HEK293 (cell line): ENCODE measurements around the gene DGUOK.
A peak's percentile ranks its signal among the peaks of the same experiment; 100 is the strongest.

Experiments
- CTCF ChIA-PET: fragments of 350-600 bp; formaldehyde crosslinking; extraction: SDS; loops from one replicate; lab custom pipeline; 2021; ENCODE audit warnings: antibody characterized with exemption; lab: Yijun Ruan, JAX
- POLR2A ChIA-PET: fragments of 300-600 bp; formaldehyde crosslinking; extraction: SDS; loops from one replicate; lab custom pipeline; 2020; ENCODE audit warnings: antibody characterized with exemption, inconsistent platforms; lab: Yijun Ruan, JAX
- H3K27ac ChIP-seq: fragments of 200-500 bp; sonication (Bioruptor generic); 2 replicates; pipeline ENCODE4 v1.5.1; 2014; ENCODE audit warnings: low read depth, low read length, control low read depth, inconsistent platforms; ENCODE audit errors: extremely low read depth
- H3K36me3 ChIP-seq, 2 experiments: fragments of 200-500 bp in 1 of 2; sonication (Bioruptor generic) in 1 of 2; 1 replicate in 1 of 2; 2 replicates in 1 of 2; pipeline ENCODE4 v1.5.1; 2014 to 2017; ENCODE audit warnings: inconsistent platforms in 2 of 2, low read length in 2 of 2; ENCODE audit not compliant: control insufficient read depth in 2 of 2, insufficient read depth in 1 of 2
- H3K4me1 ChIP-seq: fragments of 200-500 bp; sonication (Bioruptor generic); 2 replicates; pipeline ENCODE4 v1.5.1; 2014; ENCODE audit warnings: mild to moderate bottlenecking, low read length, inconsistent platforms; ENCODE audit not compliant: control insufficient read depth, insufficient read depth
- H3K4me3 ChIP-seq: 2 replicates; pipeline ENCODE4 v1.5.1; 2011; ENCODE audit warnings: low read depth, mild to moderate bottlenecking, control low read depth, low read length, moderate library complexity
- H3K9me3 ChIP-seq: fragments of 200-500 bp; sonication (Bioruptor generic); 2 replicates; pipeline ENCODE4 v1.5.1; 2014; ENCODE audit warnings: low read depth, low read length, inconsistent platforms; ENCODE audit not compliant: control insufficient read depth, insufficient read depth
- GLI2 ChIP-seq: fragments of 450-650 bp; formaldehyde crosslinking; IDR thresholded peaks from 2 replicates; pipeline ENCODE4; 2017; ENCODE audit warnings: missing biosample characterization, missing genetic modification characterization, low read depth, borderline replicate concordance
- GLI4 ChIP-seq: fragments of 450-650 bp; formaldehyde crosslinking; IDR thresholded peaks from 2 replicates; pipeline ENCODE4 v1.5.1; 2016; ENCODE audit warnings: missing biosample characterization, missing genetic modification characterization
- PRDM1 ChIP-seq: fragments of 450-650 bp; formaldehyde crosslinking; IDR thresholded peaks from 2 replicates; pipeline ENCODE4; 2016; ENCODE audit warnings: missing biosample characterization, missing genetic modification characterization
- PRDM4 ChIP-seq: fragments of 450-650 bp; formaldehyde crosslinking; IDR thresholded peaks from 2 replicates; pipeline ENCODE4 v1.5.1; 2017; ENCODE audit warnings: missing biosample characterization, missing genetic modification characterization
- RBAK ChIP-seq: fragments of 450-650 bp; formaldehyde crosslinking; IDR thresholded peaks from 2 replicates; pipeline ENCODE4 v1.5.1; 2016; ENCODE audit warnings: missing biosample characterization, missing genetic modification characterization
- YY1 ChIP-seq: fragments of 450-650 bp; formaldehyde crosslinking; IDR thresholded peaks from 2 replicates; pipeline ENCODE4 v1.5.1; 2018; ENCODE audit warnings: missing biosample characterization, missing genetic modification characterization
- ZBTB17 ChIP-seq: fragments of 450-650 bp; formaldehyde crosslinking; IDR thresholded peaks from 2 replicates; pipeline ENCODE4 v1.5.1; 2016; ENCODE audit warnings: missing biosample characterization, missing genetic modification characterization
- ZBTB48 ChIP-seq: fragments of 450-650 bp; formaldehyde crosslinking; IDR thresholded peaks from 2 replicates; pipeline ENCODE4 v1.5.1; 2016; ENCODE audit warnings: missing biosample characterization, missing genetic modification characterization
- ZEB2 ChIP-seq: fragments of 450-650 bp; formaldehyde crosslinking; IDR thresholded peaks from 2 replicates; pipeline ENCODE4 v1.5.1; 2016; ENCODE audit warnings: missing biosample characterization, missing genetic modification characterization
- ZIC2 ChIP-seq: fragments of 450-650 bp; formaldehyde crosslinking; IDR thresholded peaks from 2 replicates; pipeline ENCODE4 v1.5.1; 2016; ENCODE audit warnings: missing biosample characterization, missing genetic modification characterization
- ZNF155 ChIP-seq: fragments of 450-650 bp; formaldehyde crosslinking; IDR thresholded peaks from 2 replicates; pipeline ENCODE4 v1.5.1; 2016; ENCODE audit warnings: missing biosample characterization, missing genetic modification characterization
- ZNF174 ChIP-seq: fragments of 450-650 bp; formaldehyde crosslinking; IDR thresholded peaks from 2 replicates; pipeline ENCODE4 v1.5.0; 2017; ENCODE audit warnings: missing biosample characterization, mild to moderate bottlenecking, missing genetic modification characterization
- ZNF223 ChIP-seq: fragments of 450-650 bp; formaldehyde crosslinking; IDR thresholded peaks from 2 replicates; pipeline ENCODE4 v1.5.1; 2016; ENCODE audit warnings: missing biosample characterization, missing genetic modification characterization
- ZNF24 ChIP-seq: fragments of 450-650 bp; formaldehyde crosslinking; IDR thresholded peaks from 2 replicates; pipeline ENCODE4 v1.5.1; 2016; ENCODE audit warnings: missing biosample characterization, missing genetic modification characterization
- ZNF292 ChIP-seq: fragments of 450-650 bp; formaldehyde crosslinking; IDR thresholded peaks from 2 replicates; pipeline ENCODE4 v1.5.1; 2016; ENCODE audit warnings: low read depth, missing biosample characterization, missing genetic modification characterization, borderline replicate concordance
- ZNF302 ChIP-seq: fragments of 450-650 bp; formaldehyde crosslinking; IDR thresholded peaks from 2 replicates; pipeline ENCODE4 v1.5.1; 2016; ENCODE audit warnings: missing biosample characterization, missing genetic modification characterization, low read depth
- ZNF510 ChIP-seq: fragments of 450-650 bp; formaldehyde crosslinking; IDR thresholded peaks from 2 replicates; pipeline ENCODE4 v1.5.1; 2018; ENCODE audit warnings: mild to moderate bottlenecking, missing genetic modification characterization, missing biosample characterization; ENCODE audit not compliant: insufficient replicate concordance
- ZNF549 ChIP-seq: fragments of 450-650 bp; IDR thresholded peaks from 2 replicates; pipeline ENCODE4 v1.5.1; 2018; ENCODE audit warnings: missing biosample characterization, missing genetic modification characterization, mild to moderate bottlenecking, inconsistent platforms, moderate library complexity
- ZNF585B ChIP-seq: fragments of 450-650 bp; formaldehyde crosslinking; IDR thresholded peaks from 2 replicates; pipeline ENCODE4 v1.5.1; 2016; ENCODE audit warnings: missing biosample characterization, missing genetic modification characterization
- ZNF600 ChIP-seq: fragments of 450-650 bp; formaldehyde crosslinking; IDR thresholded peaks from 2 replicates; pipeline ENCODE4 v1.5.1; 2016; ENCODE audit warnings: missing biosample characterization, missing genetic modification characterization
- ZNF677 ChIP-seq: fragments of 450-650 bp; IDR thresholded peaks from 2 replicates; pipeline ENCODE4 v1.5.0; 2018; ENCODE audit warnings: missing biosample characterization, mild to moderate bottlenecking, missing genetic modification characterization, moderate library complexity
- ZNF747 ChIP-seq: fragments of 450-650 bp; formaldehyde crosslinking; IDR thresholded peaks from 2 replicates; pipeline ENCODE4 v1.5.1; 2016; ENCODE audit warnings: missing biosample characterization, missing genetic modification characterization
- ZNF785 ChIP-seq: fragments of 450-650 bp; formaldehyde crosslinking; IDR thresholded peaks from 2 replicates; pipeline ENCODE4 v1.5.1; 2016; ENCODE audit warnings: missing biosample characterization, missing genetic modification characterization
- TF ChIP-seq, protein P1 (sequence below): sonication (generic); formaldehyde crosslinking; IDR thresholded peaks from 2 replicates; pipeline ENCODE4 v1.8.1; 2022; ENCODE audit warnings: mild to moderate bottlenecking, moderate library complexity, missing genetic modification reagents
- TF ChIP-seq, protein P2 (sequence below): fragments of 450-650 bp; IDR thresholded peaks from 2 replicates; pipeline ENCODE4 v1.5.1; 2018; ENCODE audit warnings: missing biosample characterization, missing genetic modification characterization
- TF ChIP-seq, protein P3 (sequence below): fragments of 450-650 bp; formaldehyde crosslinking; IDR thresholded peaks from 2 replicates; pipeline ENCODE4 v1.5.1; 2016; ENCODE audit warnings: missing biosample characterization, missing genetic modification characterization

DGUOK gene

DNA sequence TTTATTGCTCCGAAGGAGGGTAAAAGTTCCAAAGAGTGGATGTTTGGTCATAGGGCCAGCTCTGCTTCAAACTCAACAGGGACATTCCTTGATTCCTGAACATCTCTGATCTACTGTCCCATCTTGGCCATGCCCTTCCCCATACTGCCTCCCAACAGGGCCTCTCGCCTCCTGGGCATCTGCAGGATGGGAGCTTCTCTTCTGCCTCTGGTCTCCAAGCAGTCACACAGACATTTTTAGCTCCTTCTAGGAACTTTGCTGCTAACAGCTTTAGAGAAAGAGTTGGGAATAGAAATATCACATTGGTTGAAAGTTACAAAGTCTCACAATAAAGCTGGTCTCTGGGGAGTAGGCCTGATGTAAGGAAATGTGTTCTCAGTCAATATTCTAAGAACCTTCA lies 9.4 kb upstream of the DGUOK start:
- Histone ChIP-seq H3K36me3 (no peaks in the 10 kb centered on the region), H3K4me3 (no peak overlapping the region), H3K27ac (no peak overlapping the region), H3K4me1 (no peaks in the 10 kb centered on the region), H3K9me3 (no peaks in the 10 kb centered on the region)
- POLR2A ChIA-PET, result interaction anchor here (1.0 kb wide), 1 partner anchor 281 kb away, joined by 3 read pairs; the partner anchor contains the start of gene MTHFD2
- CTCF ChIA-PET, result no interaction called here
- no peak for TF ChIP-seq GLI4 (tag by site-specific recombination)
- no peak for TF ChIP-seq ZBTB48 (tag by site-specific recombination)
- TF ChIP-seq, protein P1, sequence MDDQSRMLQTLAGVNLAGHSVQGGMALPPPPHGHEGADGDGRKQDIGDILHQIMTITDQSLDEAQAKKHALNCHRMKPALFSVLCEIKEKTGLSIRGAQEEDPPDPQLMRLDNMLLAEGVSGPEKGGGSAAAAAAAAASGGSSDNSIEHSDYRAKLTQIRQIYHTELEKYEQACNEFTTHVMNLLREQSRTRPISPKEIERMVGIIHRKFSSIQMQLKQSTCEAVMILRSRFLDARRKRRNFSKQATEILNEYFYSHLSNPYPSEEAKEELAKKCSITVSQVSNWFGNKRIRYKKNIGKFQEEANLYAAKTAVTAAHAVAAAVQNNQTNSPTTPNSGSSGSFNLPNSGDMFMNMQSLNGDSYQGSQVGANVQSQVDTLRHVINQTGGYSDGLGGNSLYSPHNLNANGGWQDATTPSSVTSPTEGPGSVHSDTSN (CRISPR knock-in tag), result no peak
- no peak for TF ChIP-seq GLI2 (tag by site-specific recombination)
- TF ChIP-seq, protein P2, sequence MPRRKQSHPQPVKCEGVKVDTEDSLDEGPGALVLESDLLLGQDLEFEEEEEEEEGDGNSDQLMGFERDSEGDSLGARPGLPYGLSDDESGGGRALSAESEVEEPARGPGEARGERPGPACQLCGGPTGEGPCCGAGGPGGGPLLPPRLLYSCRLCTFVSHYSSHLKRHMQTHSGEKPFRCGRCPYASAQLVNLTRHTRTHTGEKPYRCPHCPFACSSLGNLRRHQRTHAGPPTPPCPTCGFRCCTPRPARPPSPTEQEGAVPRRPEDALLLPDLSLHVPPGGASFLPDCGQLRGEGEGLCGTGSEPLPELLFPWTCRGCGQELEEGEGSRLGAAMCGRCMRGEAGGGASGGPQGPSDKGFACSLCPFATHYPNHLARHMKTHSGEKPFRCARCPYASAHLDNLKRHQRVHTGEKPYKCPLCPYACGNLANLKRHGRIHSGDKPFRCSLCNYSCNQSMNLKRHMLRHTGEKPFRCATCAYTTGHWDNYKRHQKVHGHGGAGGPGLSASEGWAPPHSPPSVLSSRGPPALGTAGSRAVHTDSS (tag by site-specific recombination), result no peak
- no peak for TF ChIP-seq ZEB2 (tag by site-specific recombination)
- no peak for TF ChIP-seq ZNF302 (tag by site-specific recombination)
- no peak for TF ChIP-seq RBAK (tag by site-specific recombination)
- no peak for TF ChIP-seq ZNF155 (tag by site-specific recombination)
- TF ChIP-seq ZNF585B (tag by site-specific recombination), result no peak
- TF ChIP-seq, protein P3, sequence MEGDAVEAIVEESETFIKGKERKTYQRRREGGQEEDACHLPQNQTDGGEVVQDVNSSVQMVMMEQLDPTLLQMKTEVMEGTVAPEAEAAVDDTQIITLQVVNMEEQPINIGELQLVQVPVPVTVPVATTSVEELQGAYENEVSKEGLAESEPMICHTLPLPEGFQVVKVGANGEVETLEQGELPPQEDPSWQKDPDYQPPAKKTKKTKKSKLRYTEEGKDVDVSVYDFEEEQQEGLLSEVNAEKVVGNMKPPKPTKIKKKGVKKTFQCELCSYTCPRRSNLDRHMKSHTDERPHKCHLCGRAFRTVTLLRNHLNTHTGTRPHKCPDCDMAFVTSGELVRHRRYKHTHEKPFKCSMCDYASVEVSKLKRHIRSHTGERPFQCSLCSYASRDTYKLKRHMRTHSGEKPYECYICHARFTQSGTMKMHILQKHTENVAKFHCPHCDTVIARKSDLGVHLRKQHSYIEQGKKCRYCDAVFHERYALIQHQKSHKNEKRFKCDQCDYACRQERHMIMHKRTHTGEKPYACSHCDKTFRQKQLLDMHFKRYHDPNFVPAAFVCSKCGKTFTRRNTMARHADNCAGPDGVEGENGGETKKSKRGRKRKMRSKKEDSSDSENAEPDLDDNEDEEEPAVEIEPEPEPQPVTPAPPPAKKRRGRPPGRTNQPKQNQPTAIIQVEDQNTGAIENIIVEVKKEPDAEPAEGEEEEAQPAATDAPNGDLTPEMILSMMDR (tag by site-specific recombination), result no peak
- TF ChIP-seq YY1, result no peak
- TF ChIP-seq ZNF24, result no peak
- no peak for TF ChIP-seq PRDM4 (tag by site-specific recombination)
- TF ChIP-seq ZNF510 (tag by site-specific recombination), result no peak
- TF ChIP-seq ZNF747 (tag by site-specific recombination), result no peak
- no peak for TF ChIP-seq ZNF677
- no peak for TF ChIP-seq ZNF549 (tag by site-specific recombination)
- no peak for TF ChIP-seq ZBTB17 (tag by site-specific recombination)

DNA sequence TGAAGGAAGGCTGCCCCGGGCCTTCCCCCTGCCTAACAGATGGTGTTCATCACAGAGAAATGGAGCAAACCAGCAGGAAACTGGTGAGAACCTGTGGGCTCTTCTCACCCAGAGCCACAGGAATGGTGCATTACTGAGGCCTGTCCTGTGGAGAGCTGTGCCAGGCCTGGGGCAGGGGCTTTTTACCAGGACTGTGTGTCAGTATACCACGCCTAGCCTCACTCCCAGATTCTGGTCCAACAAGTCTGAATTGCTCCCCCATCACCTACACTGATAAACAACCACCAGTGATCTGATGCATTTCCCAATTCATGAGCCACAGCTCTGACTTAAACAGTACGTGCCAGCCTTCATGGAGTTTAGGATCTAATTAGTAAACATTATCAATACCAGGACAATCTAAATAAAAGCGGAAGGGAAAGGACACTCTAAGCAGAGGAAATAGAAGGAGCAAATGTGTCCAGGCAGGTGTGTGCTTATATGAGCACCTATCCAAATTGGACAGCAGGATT lies 8.9 kb upstream of the DGUOK start:
- no peak for TF ChIP-seq ZNF223 (tag by site-specific recombination)
- no peak for TF ChIP-seq PRDM1 (tag by site-specific recombination)
- no peak for TF ChIP-seq ZNF292
- TF ChIP-seq ZNF785, result no peak
- no peak for TF ChIP-seq ZNF174 (tag by site-specific recombination)
- TF ChIP-seq ZNF600, result no peak
- peak; percentile 23; the same call in 1 of the 2 replicates for TF ChIP-seq ZIC2
- TF ChIP-seq, all 188 proteins: peak for 1
- H3K4me3 ChIP-seq, result no peak overlapping the region
- H3K36me3 ChIP-seq, result no peaks in the 10 kb centered on the region
- no peaks in the 10 kb centered on the region for H3K9me3 ChIP-seq
- ChIA-PET CTCF (no interaction called here), POLR2A (interaction anchor here (1.0 kb wide), 1 partner anchor 281 kb away, joined by 3 read pairs; the partner anchor contains the start of gene MTHFD2)
- no peaks in the 10 kb centered on the region for H3K4me1 ChIP-seq
- no peak overlapping the region for H3K27ac ChIP-seq
